Panc1 (cell line): Measurements from ENCODE around the gene LYRM4.

ENCODE experiments used
- POLR2AphosphoS5 ChIP-seq: IDR thresholded peaks from 2 replicates; pipeline ENCODE4 v1.6.1; 2012; ENCODE audit warnings: mild to moderate bottlenecking, low read depth, low read length, moderate library complexity
- REST ChIP-seq, 2 experiments: IDR thresholded peaks; 2 replicates each; pipeline ENCODE4 v1.6.1; 2011 to 2012; ENCODE audit warnings: low read depth in 2 of 2, control low read depth in 1 of 2, low read length in 1 of 2, mild to moderate bottlenecking in 1 of 2, moderate library complexity in 1 of 2; ENCODE audit not compliant: insufficient read depth in 1 of 2
- SIN3A ChIP-seq: IDR thresholded peaks from 2 replicates; pipeline ENCODE4 v1.6.1; 2012; ENCODE audit warnings: low read depth, mild to moderate bottlenecking, low read length, moderate library complexity, borderline replicate concordance; ENCODE audit not compliant: insufficient read depth
- TCF7L2 ChIP-seq: IDR thresholded peaks from 2 replicates; pipeline ENCODE4 v1.6.1; 2011; ENCODE audit warnings: mild to moderate bottlenecking, low read depth, low read length, inconsistent platforms
- TF ChIP-seq, protein P1 (sequence below): fragments of 450-650 bp; IDR thresholded peaks from 2 replicates; pipeline ENCODE4 v1.5.1; 2017; ENCODE audit warnings: mild to moderate bottlenecking

DNA sequence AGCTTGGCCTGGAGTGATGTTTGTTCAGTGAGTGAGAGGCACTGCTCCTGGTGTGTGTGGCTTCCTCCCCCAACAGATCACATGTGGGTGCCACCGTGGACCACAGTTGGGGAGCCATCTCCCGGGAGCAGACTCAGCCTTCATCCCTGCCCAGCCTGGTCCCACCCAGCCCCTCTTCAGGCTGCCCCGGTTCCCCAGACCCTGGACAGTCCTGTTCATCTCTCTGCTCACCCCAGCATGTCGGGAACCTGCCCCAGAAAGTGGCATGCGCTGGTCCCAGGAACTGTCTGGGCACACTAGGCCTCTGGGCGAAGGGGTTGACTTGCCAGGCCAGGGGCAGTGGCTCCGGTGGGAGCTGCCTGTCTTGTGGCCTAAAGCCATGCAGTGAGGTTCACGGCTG, 197.1 kb downstream of the LYRM4 start:
- TF ChIP-seq REST (IDR thresholded peaks at IDR 0.05; ENCODE audit: insufficient read depth in 1 of 2, low read depth in 2 of 2, low read length in 1 of 2) (no peak), POLR2AphosphoS5 (no peak), TCF7L2 (no peak), SIN3A (no peak)
- TF ChIP-seq, protein P1, sequence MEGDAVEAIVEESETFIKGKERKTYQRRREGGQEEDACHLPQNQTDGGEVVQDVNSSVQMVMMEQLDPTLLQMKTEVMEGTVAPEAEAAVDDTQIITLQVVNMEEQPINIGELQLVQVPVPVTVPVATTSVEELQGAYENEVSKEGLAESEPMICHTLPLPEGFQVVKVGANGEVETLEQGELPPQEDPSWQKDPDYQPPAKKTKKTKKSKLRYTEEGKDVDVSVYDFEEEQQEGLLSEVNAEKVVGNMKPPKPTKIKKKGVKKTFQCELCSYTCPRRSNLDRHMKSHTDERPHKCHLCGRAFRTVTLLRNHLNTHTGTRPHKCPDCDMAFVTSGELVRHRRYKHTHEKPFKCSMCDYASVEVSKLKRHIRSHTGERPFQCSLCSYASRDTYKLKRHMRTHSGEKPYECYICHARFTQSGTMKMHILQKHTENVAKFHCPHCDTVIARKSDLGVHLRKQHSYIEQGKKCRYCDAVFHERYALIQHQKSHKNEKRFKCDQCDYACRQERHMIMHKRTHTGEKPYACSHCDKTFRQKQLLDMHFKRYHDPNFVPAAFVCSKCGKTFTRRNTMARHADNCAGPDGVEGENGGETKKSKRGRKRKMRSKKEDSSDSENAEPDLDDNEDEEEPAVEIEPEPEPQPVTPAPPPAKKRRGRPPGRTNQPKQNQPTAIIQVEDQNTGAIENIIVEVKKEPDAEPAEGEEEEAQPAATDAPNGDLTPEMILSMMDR, result no peak
